CD4-positive, CD25-positive, alpha-beta regulatory T cell (primary cell): ENCODE measurements around the gene AMBRA1. TPM values are rescaled to one million over a fixed set of nuclear protein-coding genes. Genes with fewer than 3 reads are reported as not detected.

Experiments used
- ATAC-seq, 2 donors: fragments of 150-1000 bp; cut with Tn5 transposase; one replicate each; pipeline ENCODE4 v1.10.0; 2021; ENCODE audit warnings: low read depth in 2 of 2, moderate number of reproducible peaks in 2 of 2, moderate library complexity in 1 of 2
- DNase-seq, 3 donors: peaks; one replicate each; pipeline versions ENCODE4 v3.0.0 to v3.0.0-alpha.2; 2012 to 2022; ENCODE audit warnings: mixed read lengths in 1 of 3
- H3K27ac ChIP-seq: one replicate; pipeline ENCODE4 v1.7.0; 2013; ENCODE audit warnings: mild to moderate bottlenecking, low read length; ENCODE audit not compliant: insufficient read depth, poor library complexity, severe bottlenecking
- H3K27me3 ChIP-seq: one replicate; pipeline ENCODE4 v1.7.0; 2013; ENCODE audit warnings: low read length; ENCODE audit not compliant: control insufficient read depth, insufficient read depth
- H3K36me3 ChIP-seq: one replicate; pipeline ENCODE4 v1.7.0; 2013; ENCODE audit warnings: mild to moderate bottlenecking, low read length, moderate library complexity; ENCODE audit not compliant: control insufficient read depth, insufficient read depth
- H3K4me1 ChIP-seq: 2 replicates; pipeline ENCODE4 v1.7.0; 2013; ENCODE audit warnings: mild to moderate bottlenecking, low read length; ENCODE audit not compliant: insufficient read depth, control insufficient read depth, poor library complexity, severe bottlenecking
- H3K4me3 ChIP-seq: one replicate; pipeline ENCODE4 v1.7.0; 2013; ENCODE audit warnings: low read depth, mild to moderate bottlenecking, low read length, moderate library complexity
- H3K9me3 ChIP-seq, 2 experiments: 1 replicate in 1 of 2; 2 replicates in 1 of 2; pipeline ENCODE4 v1.7.0; 2013; ENCODE audit warnings: low read length in 2 of 2, mild to moderate bottlenecking in 1 of 2, moderate library complexity in 1 of 2; ENCODE audit not compliant: control insufficient read depth in 2 of 2
- H3K27ac Mint-ChIP-seq, 3 donors: one replicate each; pipeline ENCODE4 v1.8.0; 2020 to 2022; ENCODE audit warnings: mild to moderate bottlenecking in 3 of 3, mixed read lengths in 3 of 3, moderate library complexity in 2 of 3
- H3K27me3 Mint-ChIP-seq: one replicate; pipeline ENCODE4 v1.8.0; 2022; ENCODE audit warnings: mild to moderate bottlenecking, mixed read lengths
- H3K36me3 Mint-ChIP-seq: one replicate; pipeline ENCODE4 v1.8.0; 2020; ENCODE audit warnings: mixed read lengths
- H3K4me1 Mint-ChIP-seq, 4 donors: one replicate each; pipeline ENCODE4 v1.8.0; 2020 to 2022; ENCODE audit warnings: mixed read lengths in 4 of 4, mild to moderate bottlenecking in 1 of 4
- H3K4me3 Mint-ChIP-seq, 4 donors: one replicate each; pipeline ENCODE4 v1.8.0; 2020 to 2022; ENCODE audit warnings: mild to moderate bottlenecking in 4 of 4, mixed read lengths in 4 of 4, moderate library complexity in 3 of 4
- H3K9me3 Mint-ChIP-seq, 7 donors: one replicate each; pipeline ENCODE4 v1.8.0; 2020 to 2022; ENCODE audit warnings: mixed read lengths in 7 of 7, mild to moderate bottlenecking in 3 of 7, moderate library complexity in 2 of 7
- polyA plus RNA-seq, 4 donors: library from polyadenylated mRNA; unstranded; fragments of 300-500 nt; fragmentation: Illumina TruSeq; gene quantifications; one replicate each; pipeline ENCODE4 v1.2.3, GENCODE V29; 2021
- total RNA-seq: library from RNA; stranded (reverse); gene quantifications from one replicate; pipeline ENCODE4 v1.2.3, GENCODE V29; 2022

AMBRA1 gene
- total and polyA plus RNA-seq, 5 donors from 2014 or later: 8.2 to 61.0 (median 12.3) TPM

- Mint-ChIP-seq H3K4me1 (peaks cover 17 to 28% (median 23%) of the 10 kb centered on the region in 4 donors), H3K4me3 (no peak overlapping the region), H3K9me3 (no peaks in the 10 kb centered on the region), H3K36me3 (peaks cover 52% of the 10 kb centered on the region), H3K27me3 (no peaks in the 10 kb centered on the region), H3K27ac (no peak overlapping the region)
- Histone ChIP-seq H3K27me3 (no peaks in the 10 kb centered on the region), H3K9me3 (no peaks in the 10 kb centered on the region), H3K4me3 (no peak overlapping the region), H3K36me3 (peaks cover 56% of the 10 kb centered on the region), H3K27ac (no peak overlapping the region), H3K4me1 (no peaks in the 10 kb centered on the region)
- ATAC-seq (no peak), DNase-seq (no peak)
Observed at GRCh38 chr11:46508360-46508759, 85.5 kb downstream of the AMBRA1 start.

DNA sequence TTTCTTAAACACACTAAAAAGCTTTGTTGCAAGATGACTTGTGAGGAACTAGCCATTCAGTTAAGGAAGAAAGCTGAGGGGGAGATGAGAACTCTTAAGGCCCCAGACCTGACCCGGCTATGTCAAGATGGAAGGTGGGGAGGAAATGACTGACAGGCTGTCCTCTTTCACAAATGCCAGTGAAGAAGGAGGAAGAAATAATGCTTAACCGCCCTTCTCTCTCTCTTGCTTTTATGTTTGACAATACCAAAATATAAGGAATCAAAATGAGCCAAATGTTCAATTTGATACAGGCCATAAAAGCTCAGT, 87.4 kb downstream of the AMBRA1 start:
- H3K9me3 Mint-ChIP-seq: no peaks in the 10 kb centered on the region
- Histone ChIP-seq H3K9me3 (no peaks in the 10 kb centered on the region), H3K4me3 (no peak overlapping the region), H3K36me3 (peaks cover 62% of the 10 kb centered on the region), H3K4me1 (no peaks in the 10 kb centered on the region), H3K27ac (no peak overlapping the region), H3K27me3 (no peaks in the 10 kb centered on the region)
- peaks cover 53% of the 10 kb centered on the region for H3K36me3 Mint-ChIP-seq
- H3K27me3 Mint-ChIP-seq: no peaks in the 10 kb centered on the region
- no peak for ATAC-seq
- peaks cover 14 to 23% (median 19%) of the 10 kb centered on the region in 4 donors for H3K4me1 Mint-ChIP-seq
- no peak for DNase-seq
- peak overlapping the region in 2 of 3 donors; percentile 1 to 61 for H3K27ac Mint-ChIP-seq
- no peak overlapping the region for H3K4me3 Mint-ChIP-seq

GRCh38 chr11:46505741-46506482, 87.9 kb downstream of the AMBRA1 start:
- Mint-ChIP-seq H3K9me3 (no peaks in the 10 kb centered on the region), H3K4me1 (peaks cover 9 to 20% (median 18%) of the 10 kb centered on the region in 4 donors), H3K27me3 (no peaks in the 10 kb centered on the region), H3K4me3 (no peak overlapping the region), H3K36me3 (peaks cover 53% of the 10 kb centered on the region), H3K27ac (peak overlapping the region; percentile 1 to 61 (median 38))
- Histone ChIP-seq H3K27me3 (no peaks in the 10 kb centered on the region), H3K27ac (no peak overlapping the region), H3K36me3 (peaks cover 67% of the 10 kb centered on the region), H3K9me3 (no peaks in the 10 kb centered on the region), H3K4me3 (no peak overlapping the region), H3K4me1 (no peaks in the 10 kb centered on the region)
- DNase-seq (no peak), ATAC-seq (no peak)

GRCh38 chr11:46504817-46505613, 88.8 kb downstream of the AMBRA1 start:
- Histone ChIP-seq H3K36me3 (peaks cover 67% of the 10 kb centered on the region), H3K4me3 (no peak overlapping the region), H3K27ac (no peak overlapping the region), H3K27me3 (no peaks in the 10 kb centered on the region), H3K4me1 (no peaks in the 10 kb centered on the region), H3K9me3 (no peaks in the 10 kb centered on the region)
- Mint-ChIP-seq H3K4me1 (peaks cover 10 to 24% (median 18%) of the 10 kb centered on the region in 4 donors), H3K36me3 (peaks cover 57% of the 10 kb centered on the region), H3K9me3 (no peaks in the 10 kb centered on the region), H3K4me3 (no peak overlapping the region), H3K27ac (peak overlapping the region; percentile 31 to 69 (median 61)), H3K27me3 (no peaks in the 10 kb centered on the region)
- peak in 1 of 3 donors; percentile 35 for DNase-seq
- peak in 1 of 2 donors; percentile 14 for ATAC-seq

GRCh38 chr11:46499821-46500220, 94.0 kb downstream of the AMBRA1 start:
- Mint-ChIP-seq H3K27me3 (no peaks in the 10 kb centered on the region), H3K27ac (peak overlapping the region in 1 of 3 donors; percentile 2)
- no peak for ATAC-seq

GRCh38 chr11:46498968-46499367, 94.9 kb downstream of the AMBRA1 start:
- no peak for DNase-seq
- H3K27me3 Mint-ChIP-seq: no peaks in the 10 kb centered on the region
- peaks cover 31% of the 10 kb centered on the region for H3K36me3 Mint-ChIP-seq
- H3K9me3 ChIP-seq: no peaks in the 10 kb centered on the region
- no peaks in the 10 kb centered on the region for H3K4me1 ChIP-seq
- H3K36me3 ChIP-seq: peaks cover 50% of the 10 kb centered on the region
- H3K4me3 ChIP-seq: no peak overlapping the region
- H3K27me3 ChIP-seq: no peaks in the 10 kb centered on the region
- H3K4me1 Mint-ChIP-seq: peaks cover 0 to 15% (median 11%) of the 10 kb centered on the region in 4 donors
- peak overlapping the region in 1 of 3 donors; percentile 65 for H3K27ac Mint-ChIP-seq
- ATAC-seq: no peak
- H3K4me3 Mint-ChIP-seq: no peak overlapping the region
- H3K9me3 Mint-ChIP-seq: no peaks in the 10 kb centered on the region
- H3K27ac ChIP-seq: no peak overlapping the region

More at GRCh38 chr11:46499821-46500220, 94.0 kb downstream of the AMBRA1 start:
- Mint-ChIP-seq H3K4me1 (peaks cover 0 to 15% (median 12%) of the 10 kb centered on the region in 4 donors), H3K36me3 (peaks cover 33% of the 10 kb centered on the region), H3K4me3 (peak overlapping the region in 1 of 4 donors; percentile 38), H3K9me3 (no peaks in the 10 kb centered on the region)
- H3K36me3 ChIP-seq: peaks cover 50% of the 10 kb centered on the region
- H3K27ac ChIP-seq: no peak overlapping the region
- DNase-seq: no peak
- H3K9me3 ChIP-seq: no peaks in the 10 kb centered on the region
- H3K4me3 ChIP-seq: no peak overlapping the region
- no peaks in the 10 kb centered on the region for H3K27me3 ChIP-seq
- H3K4me1 ChIP-seq: no peaks in the 10 kb centered on the region

DNA sequence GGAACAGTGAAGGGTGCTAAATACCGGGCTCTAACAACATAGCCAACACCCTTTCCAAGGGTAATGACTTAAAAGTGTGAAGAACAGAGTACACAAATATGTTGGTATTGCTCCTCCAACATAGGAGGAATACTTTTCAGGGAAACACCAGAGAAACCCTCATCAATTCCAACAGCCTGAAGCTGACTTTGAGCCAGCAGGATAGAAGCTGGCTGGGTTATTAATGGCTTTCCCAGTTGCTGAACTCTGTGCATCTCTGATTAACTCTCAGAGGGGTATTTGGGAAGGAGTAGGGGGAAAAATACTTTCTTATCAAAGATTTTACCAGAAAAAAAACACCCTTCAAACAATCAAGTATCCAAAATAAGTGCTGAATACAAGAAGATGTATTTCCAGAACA, 95.6 kb downstream of the AMBRA1 start:
- H3K9me3 ChIP-seq: no peaks in the 10 kb centered on the region
- no peaks in the 10 kb centered on the region for H3K9me3 Mint-ChIP-seq
- H3K36me3 Mint-ChIP-seq: peaks cover 30% of the 10 kb centered on the region
- H3K4me1 Mint-ChIP-seq: peaks cover 0 to 15% (median 10%) of the 10 kb centered on the region in 4 donors
- no peak overlapping the region for H3K27ac Mint-ChIP-seq
- DNase-seq (no peak), ATAC-seq (no peak)
- H3K4me3 ChIP-seq: no peak overlapping the region
- peaks cover 54% of the 10 kb centered on the region for H3K36me3 ChIP-seq
- no peak overlapping the region for H3K27ac ChIP-seq
- no peaks in the 10 kb centered on the region for H3K27me3 Mint-ChIP-seq
- H3K4me1 ChIP-seq: no peaks in the 10 kb centered on the region
- H3K27me3 ChIP-seq: no peaks in the 10 kb centered on the region
- H3K4me3 Mint-ChIP-seq: no peak overlapping the region
